HG03103 (cell line): ENCODE results near the gene MAP3K5.
A peak's percentile ranks its signal among the peaks of the same experiment; 100 is the strongest.
"Not testable (repeated sequence)": the region's sequence is repeated elsewhere in the genome, so short reads cannot be mapped to it uniquely, and the experiment has no call there.

Experiments
- ATAC-seq: cut with Tn5 transposase; IDR thresholded peaks from one replicate; pipeline ENCODE4 v1.9.1; 2021; ENCODE audit warnings: low read depth; ENCODE audit not compliant: unreplicated experiment

The MAP3K5 gene

GRCh38 chr6:136774228-136775041 lies 17.8 kb downstream of the MAP3K5 start:
- ATAC-seq, result no peak

- peak; percentile 7 for ATAC-seq
Measured at GRCh38 chr6:136773473-136773796, 18.8 kb downstream of the MAP3K5 start.

GRCh38 chr6:136772685-136773472 lies 19.4 kb downstream of the MAP3K5 start:
- peak; percentile 63 for ATAC-seq

GRCh38 chr6:136771306-136771705 lies 21.0 kb downstream of the MAP3K5 start:
- ATAC-seq, result no peak

GRCh38 chr6:136769759-136770158 lies 22.5 kb downstream of the MAP3K5 start:
- ATAC-seq, result no peak

- ATAC-seq, result no peak
Measured at GRCh38 chr6:136769124-136769523, 23.2 kb downstream of the MAP3K5 start.

GRCh38 chr6:136767570-136768309 lies 24.5 kb downstream of the MAP3K5 start:
- ATAC-seq, result no peak

GRCh38 chr6:136767103-136767502 lies 25.2 kb downstream of the MAP3K5 start:
- ATAC-seq, result no peak

- no peak for ATAC-seq
Measured at GRCh38 chr6:136766274-136766673, 26.0 kb downstream of the MAP3K5 start.

GRCh38 chr6:136764517-136764993 lies 27.7 kb downstream of the MAP3K5 start:
- ATAC-seq, result peak; percentile 53

- ATAC-seq, result no peak
Measured at GRCh38 chr6:136763716-136764516, 28.4 kb downstream of the MAP3K5 start.

- ATAC-seq, result no peak
Measured at GRCh38 chr6:136763255-136763654, 29.0 kb downstream of the MAP3K5 start.

GRCh38 chr6:136762022-136762975 lies 30.0 kb downstream of the MAP3K5 start:
- no peak for ATAC-seq

GRCh38 chr6:136761227-136761922 lies 30.9 kb downstream of the MAP3K5 start:
- ATAC-seq, result no peak

- ATAC-seq, result not testable (repeated sequence)
Measured at GRCh38 chr6:136760781-136761180, 31.5 kb downstream of the MAP3K5 start.

- ATAC-seq, result no peak
Measured at GRCh38 chr6:136757150-136757549, 35.1 kb downstream of the MAP3K5 start.

- ATAC-seq, result no peak
Measured at GRCh38 chr6:136754820-136755219, 37.5 kb downstream of the MAP3K5 start.

- ATAC-seq, result no peak
Measured at GRCh38 chr6:136753624-136754023, 38.7 kb downstream of the MAP3K5 start.

- ATAC-seq, result no peak
Measured at GRCh38 chr6:136752554-136752953, 39.7 kb downstream of the MAP3K5 start.
